Colon (tissue), 2 donors: ENCODE measurements around the gene MAP6.

Source experiments
- FAIRE-seq: peaks from 2 replicates; lab custom pipeline; 2012; peaks lifted over from hg19 to GRCh38; lab: Jason Lieb, UNC
- donor health status: control.
- donor health status: control.

MAP6 gene

GRCh38 chr11:75547617-75548058, 121.2 kb downstream of the MAP6 start:
- no peak for FAIRE-seq

- FAIRE-seq, result no peak
These were observed 121.7 kb downstream of the MAP6 start for GRCh38 chr11:75547177-75547576.

GRCh38 chr11:75543806-75544205, 125.0 kb downstream of the MAP6 start:
- no peak for FAIRE-seq

- no peak for FAIRE-seq
These were observed 126.8 kb downstream of the MAP6 start for GRCh38 chr11:75542088-75542438.

- FAIRE-seq, result no peak
These were observed 127.4 kb downstream of the MAP6 start for GRCh38 chr11:75541193-75542087.

GRCh38 chr11:75539459-75540334, 129.1 kb downstream of the MAP6 start:
- FAIRE-seq, result no peak

GRCh38 chr11:75538150-75538942, 130.5 kb downstream of the MAP6 start:
- no peak for FAIRE-seq

- FAIRE-seq, result no peak
These were observed 131.1 kb downstream of the MAP6 start for GRCh38 chr11:75537740-75538139.
